GM19240 (cell line): Measurements from ENCODE around the gene GLUL.
"Not testable (repeated sequence)": the region's sequence is repeated elsewhere in the genome, so short reads cannot be mapped to it uniquely, and the experiment has no call there.

Source experiments
- DNase-seq: peaks from one replicate; pipeline ENCODE4 v3.0.0; 2011; ENCODE audit warnings: low spot score; ENCODE audit not compliant: insufficient read length

GLUL gene

DNA sequence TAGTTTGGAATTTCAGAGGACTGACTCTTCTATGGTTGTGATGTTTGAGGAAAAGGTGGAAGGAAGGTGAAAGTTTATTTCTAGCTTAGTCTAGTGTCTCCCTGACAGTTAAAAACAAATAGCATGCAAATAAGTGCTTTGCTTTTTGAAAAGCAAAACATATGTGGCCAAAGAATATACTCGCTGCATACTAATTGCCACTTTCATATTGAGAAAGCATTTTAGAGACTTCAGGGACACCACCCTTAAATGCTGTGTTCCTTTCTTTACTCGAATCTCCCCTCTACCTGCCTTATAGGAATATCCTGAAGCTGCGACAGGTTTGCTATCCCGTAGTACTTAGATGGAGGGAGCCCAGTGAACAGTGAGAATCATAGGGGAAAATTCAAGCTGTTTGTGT lies 23.2 kb downstream of the GLUL start:
- no peak for DNase-seq

DNA sequence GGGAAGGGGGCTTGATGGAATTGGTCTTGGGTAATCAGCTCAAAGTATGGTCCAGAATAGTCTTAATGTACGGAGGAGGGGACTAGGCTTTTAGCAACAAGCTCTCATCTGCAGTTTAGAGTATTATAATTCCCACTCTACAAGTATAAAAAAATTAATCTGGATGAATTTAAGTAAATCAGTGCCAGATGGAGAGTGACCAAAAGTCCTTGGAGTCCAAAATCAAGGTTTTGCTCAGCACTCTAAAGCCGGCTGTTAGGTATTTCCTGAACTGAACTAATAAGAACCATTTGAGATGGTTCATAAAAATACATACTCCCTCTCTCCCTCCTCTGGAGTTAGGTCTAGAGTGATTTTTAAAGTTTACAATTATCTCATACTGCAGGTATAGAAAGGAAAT lies 23.7 kb downstream of the GLUL start:
- DNase-seq, result no peak

DNA sequence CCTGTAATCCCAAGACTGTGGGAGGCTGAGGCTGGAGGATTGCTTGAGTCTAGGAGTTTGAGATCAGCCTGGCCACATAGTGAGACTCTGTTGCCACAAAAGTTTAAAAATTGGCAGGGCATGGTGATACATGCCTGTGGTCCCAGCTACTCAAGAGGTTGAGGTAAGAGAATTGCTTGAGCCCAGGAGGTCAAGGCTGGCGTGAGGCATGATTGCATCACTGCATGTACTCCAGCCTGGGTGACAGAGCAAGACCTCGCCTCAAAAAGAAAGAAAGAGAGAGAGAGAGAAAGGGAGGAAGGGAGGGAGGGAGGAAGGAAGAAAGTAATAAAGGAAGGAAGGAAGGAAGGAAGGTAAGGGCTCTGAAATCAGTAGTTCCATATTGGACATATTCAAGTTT lies 25.0 kb downstream of the GLUL start:
- DNase-seq, result no peak

DNA sequence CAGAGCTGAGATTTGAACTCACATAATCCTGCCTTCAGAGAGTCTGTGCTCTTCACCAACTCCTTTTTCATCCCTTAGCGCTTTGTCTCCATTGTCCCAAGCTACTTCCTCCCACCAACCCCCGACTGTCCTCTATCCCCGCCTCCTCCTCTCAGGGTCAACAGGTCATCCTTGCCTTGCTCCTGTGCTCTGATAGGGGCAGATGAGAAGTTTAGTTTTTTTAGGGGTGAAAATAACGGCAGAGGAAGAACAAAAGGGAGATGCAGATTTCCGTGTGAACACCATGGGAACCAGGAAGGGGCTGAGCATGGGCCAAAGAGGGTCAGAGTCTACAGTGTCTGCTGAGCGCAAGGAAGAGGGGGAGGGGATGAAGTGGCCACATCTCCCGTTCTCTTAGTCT lies 31.9 kb downstream of the GLUL start:
- no peak for DNase-seq

DNA sequence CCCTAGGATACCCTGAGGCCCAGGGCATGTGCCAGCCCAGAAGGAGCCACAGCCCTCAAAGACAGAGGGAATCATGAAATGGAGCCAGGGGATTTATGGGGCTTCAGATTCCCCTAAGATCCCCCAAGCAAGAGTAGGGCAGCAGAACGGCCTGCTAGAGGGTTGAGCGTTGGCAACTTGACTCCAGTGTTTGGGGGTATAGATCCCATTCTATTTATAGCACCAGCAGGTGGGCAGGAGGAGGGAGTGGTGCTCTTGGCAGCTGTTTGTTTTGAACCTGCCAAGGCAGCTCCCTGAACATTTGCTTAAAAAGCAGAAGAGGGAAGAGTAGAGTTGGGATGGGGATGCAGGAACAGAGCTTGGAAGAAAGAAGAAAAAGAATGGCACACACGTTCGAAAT lies 33.7 kb downstream of the GLUL start:
- no peak for DNase-seq

DNA sequence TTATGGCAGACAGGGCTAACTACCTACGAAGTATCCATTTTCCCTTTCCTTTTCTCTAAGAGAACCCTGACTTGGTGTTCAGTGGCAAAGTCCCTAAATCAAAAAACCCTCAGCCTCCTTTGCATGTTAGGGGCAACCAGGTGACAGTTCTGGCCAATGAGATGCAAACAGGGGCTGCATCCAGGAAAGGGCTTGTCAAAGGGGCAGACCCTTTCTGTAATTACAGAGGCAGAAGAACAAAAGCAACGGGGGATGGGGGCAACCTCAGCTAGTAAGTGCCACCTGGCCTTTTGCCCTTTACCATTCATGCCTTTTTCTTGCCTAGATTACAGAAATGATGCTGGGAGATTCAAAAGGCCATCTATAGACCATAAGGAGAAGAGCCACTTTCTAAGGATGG lies 34.4 kb downstream of the GLUL start:
- DNase-seq, result no peak

DNA sequence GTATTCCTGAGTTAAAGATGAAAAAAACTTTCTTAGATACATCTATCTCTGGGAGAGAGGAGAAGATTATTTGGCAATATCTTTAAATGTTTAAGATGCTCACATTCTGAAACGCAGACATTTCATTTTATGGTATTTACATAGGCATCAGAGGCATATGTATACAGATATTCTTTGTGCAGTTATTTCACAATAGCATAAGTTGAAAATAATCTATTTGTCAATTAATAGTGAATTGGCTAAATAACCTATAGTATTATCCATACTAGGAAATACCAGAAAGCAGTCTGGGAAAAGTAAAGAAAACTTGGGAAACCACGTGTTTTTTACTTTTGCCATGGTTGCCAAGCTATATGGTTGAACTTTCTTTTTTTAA lies 35.9 kb downstream of the GLUL start:
- DNase-seq, result no peak

DNA sequence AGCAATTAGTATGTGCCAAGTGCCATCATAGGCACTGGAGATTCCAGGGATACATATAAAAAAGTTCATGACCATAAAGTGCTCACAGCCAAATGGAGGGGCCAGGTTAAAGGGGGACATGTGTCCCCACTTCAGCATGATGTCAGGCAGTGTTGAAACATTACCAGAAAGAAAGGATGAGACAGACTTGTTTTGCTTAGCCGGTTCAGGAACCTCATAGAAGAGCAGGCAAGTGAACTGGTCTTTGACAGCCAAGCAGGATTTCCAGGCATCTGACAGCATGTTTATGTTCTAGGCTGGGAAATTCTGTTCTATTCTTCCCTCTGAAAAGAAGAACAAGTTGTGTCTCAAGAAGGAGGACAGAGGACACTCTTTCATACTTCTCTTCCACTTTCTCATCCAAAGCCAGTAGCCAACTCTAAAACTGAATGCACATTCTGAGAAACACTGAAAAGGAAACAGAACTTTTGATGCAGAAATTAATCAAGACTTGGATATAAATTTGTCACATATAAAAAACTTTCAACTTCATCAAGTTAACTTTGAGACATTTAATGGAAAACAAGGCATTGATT lies 39.7 kb downstream of the GLUL start:
- DNase-seq, result no peak

DNA sequence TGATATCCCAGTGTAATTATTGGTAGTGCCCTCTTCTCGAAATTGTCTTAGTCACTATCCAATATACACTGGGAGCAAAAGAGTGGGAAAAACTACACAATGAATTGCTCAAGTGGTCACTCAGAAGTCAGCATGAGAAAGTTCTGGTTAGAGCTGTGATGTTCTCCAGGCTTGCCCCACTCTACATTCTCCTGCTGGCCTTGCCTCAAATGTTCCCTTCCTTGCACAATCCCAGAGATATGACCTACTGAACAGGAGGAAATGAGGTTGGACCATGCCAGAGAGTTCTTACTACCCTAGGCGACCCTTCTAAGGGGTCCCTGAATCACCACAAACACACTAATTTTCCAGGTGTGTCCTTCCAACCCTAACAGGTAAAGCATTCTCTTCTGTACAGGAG lies 40.8 kb downstream of the GLUL start:
- DNase-seq, result no peak

DNA sequence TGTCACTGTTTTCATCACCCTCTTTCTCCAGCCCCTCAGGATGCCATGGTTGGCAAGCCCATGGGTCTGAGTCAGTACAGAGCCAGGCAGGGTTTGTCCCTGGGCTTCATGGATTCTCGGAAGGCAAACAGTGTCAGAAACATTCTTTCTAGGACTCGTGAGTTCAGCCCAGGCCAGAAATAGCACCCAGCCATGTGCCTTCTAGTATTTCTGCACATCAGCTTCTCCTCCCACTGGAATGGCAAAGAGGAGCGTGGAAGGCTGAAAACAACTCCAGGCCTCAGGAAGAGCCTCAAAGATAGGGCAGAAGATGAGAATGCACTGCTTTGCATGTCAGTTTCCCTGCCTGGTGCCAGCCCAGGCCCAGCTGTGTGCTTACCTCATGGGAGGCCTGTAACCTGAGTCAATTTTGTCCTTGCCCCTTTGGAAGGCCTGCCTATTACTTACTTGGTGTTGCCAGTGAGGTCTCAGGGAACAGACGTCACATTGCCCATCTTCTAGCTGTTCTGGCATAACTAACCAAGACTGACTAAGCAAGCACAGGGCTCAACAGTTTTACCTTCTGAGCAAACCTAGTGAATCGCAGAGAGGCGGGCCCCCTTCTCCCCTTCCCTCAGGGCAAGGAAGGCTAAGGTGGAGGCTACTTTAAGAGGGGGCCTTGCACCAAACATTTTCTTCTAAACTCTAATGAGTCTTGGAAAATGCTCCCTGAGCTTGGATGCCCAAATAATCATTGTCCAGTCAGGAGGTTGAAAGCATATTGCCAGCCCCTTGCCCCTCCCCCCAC lies 42.4 kb downstream of the GLUL start:
- DNase-seq, result no peak

DNA sequence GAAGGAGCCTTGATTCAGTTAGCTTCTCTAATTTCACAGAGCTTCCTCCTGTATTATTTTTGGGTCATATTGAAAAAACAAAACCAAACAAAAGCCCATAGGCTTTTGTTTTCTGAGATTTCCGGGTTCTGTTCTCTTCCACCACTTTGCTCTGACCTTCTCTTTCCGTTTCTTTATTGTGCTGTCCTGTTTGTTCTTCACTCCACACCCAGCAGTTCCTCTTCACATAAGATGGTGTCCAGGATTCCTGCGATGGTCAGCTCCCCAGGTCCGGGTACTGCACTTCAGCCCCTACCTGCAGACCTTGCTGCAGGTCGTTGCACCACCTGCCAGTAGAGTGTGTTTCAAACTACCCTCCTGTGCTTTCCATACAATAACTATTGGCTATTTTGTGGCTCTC lies 44.6 kb downstream of the GLUL start:
- no peak for DNase-seq

DNA sequence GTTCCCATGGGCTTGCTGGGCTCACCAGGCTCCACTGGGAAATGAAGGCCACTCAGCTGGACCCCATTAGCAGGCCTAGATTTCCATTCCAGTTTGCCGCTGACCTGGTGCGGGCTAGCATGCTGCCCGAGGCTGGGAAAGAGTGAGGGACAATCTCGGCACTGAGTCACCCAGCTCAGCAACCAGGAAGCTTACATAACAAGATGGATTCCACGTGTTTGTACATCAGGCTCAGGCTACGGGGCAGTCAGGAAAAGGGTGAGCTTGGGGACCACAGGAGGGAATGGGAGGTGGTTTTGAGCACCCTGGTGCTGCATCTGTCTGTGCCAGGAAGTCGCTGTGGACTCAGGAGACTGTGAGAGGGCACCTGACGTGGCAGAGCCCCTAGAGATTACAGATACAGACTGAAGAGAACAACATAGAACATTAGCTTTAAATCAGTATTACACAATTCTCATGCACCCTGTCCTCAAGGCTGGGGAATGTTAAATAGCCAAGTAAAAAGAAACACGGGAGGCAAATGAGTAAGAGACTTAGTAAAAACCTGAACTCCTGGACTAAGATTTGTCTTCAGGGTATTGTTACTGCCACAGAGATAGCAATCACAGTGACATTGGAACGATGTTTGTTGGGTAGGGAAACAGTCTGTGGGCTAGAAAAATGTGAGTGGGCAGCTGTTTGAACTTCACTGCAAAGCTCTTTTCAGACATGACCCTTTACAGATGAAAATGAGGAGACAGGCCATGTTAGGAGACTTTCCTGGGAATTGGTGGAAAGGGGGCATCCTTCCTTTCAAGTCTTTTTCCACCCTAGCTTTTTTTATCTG lies 51.1 kb downstream of the GLUL start:
- no peak for DNase-seq

DNA sequence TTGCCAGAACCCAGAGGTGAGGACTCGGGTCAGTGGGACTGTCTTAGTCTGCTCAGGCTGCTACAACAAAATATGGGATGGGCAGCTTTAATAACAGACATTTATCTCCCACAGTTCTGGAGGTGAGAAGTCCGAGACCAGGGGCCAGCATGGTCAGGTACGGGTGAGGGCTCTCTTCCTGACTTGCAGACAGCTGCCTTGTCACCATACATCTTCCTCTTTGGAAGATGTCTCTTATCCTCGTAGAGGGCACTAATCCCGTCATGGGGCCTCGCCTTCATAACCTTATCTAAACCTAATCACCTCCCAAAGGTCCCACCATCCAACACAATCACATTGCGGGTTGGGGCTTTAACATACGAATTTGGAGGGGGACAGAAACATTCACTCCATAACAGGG lies 51.9 kb downstream of the GLUL start:
- no peak for DNase-seq

DNA sequence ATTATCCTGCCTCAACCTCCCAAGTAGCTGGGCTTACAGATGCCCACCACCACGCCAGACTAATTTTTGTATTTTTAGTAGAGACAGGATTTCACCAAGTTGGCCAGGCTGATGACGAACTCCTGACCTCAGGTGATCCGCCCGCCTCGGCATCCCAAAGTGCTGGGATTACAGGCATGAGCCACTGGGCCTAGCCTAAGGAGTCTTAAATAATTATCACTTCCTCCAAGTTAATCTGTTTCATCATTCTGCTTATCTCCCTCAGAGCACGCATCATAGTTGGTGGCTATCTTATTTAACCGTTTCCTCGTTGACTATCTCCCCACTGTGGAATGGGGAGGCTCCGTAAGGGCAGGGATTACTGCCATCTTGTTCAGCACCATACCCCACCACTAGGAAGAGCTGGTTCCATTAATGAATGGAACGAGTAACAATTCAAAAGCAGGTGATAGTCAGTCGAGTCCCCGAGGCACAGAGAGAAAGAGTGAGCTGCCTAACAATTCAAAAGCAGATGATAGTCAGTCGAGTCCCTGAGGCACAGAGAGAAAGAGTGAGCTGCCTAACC lies 52.7 kb downstream of the GLUL start:
- no peak for DNase-seq

DNA sequence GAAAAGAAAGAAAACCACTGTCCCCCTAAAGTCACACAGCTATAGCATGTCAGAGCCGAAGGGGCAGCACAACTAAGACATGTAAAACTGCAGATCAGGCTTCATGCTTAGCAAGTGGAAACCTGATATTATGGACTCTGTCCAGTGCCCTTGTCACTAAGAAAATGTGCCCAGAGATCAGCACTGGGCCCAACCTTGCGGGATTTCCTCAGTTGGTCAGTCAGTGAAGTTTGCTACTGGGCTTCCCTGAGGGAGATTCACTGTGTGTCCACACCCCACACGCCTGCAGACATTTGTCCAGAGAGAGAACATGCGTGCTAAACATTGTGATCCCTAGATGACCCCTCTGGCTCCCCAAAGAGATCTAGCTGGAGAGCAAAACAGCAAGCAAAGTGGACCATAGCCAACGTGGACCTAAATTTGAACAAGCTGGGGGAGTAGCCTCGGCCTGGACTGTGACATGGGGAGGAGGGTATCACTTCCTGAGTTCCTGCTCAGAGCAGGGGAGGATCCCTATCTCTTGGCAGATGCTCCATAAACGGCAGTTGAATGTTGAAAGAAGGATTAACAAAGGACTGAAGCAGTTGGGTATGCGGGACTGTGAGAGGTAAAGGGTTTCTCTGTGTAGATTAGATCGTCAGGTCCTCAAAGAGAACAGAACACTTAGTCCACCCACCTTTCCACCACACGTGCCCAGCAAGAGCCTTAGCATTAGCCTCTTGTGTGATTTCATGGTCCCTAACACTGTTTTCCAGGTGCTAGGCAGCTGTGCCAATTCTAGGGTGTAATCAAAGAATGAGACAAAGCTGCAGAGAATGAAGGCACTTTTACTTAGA lies 53.6 kb downstream of the GLUL start:
- no peak for DNase-seq

DNA sequence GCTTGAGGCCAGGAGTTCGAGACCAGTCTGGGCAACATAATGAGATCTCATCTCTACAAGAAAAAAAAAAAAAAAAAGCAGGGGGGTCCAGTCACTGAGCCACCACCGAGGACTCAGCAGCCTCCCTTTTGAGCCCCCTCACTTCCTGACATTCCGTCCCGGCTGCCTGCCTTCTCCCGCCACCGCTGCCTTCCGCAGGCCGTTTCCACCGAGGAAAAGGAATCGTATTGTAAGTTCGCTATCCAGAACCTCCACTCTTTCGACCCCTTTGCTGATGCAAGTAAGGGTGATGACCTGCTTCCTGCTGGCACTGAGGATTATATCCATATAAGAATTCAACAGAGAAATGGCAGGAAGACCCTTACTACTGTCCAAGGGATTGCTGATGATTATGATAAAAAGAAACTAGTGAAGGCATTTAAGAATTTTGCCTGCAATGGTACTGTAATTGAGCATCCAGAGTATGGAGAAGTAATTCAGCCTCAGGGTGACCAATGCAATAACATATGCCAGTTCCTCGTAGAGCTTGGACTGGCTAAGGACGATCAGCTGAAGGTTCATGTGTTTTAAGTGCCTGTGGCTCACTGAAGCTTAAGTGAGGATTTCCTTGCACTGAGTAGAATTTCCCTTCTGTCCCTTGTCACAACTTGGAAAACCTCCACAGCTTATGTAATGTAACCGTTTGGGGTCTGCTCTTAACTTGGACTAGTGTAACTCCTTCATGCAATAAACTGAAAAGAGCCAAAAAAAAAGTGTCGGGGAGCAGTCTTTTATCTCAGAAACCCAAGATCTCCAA lies 55.6 kb downstream of the GLUL start:
- no peak for DNase-seq

DNA sequence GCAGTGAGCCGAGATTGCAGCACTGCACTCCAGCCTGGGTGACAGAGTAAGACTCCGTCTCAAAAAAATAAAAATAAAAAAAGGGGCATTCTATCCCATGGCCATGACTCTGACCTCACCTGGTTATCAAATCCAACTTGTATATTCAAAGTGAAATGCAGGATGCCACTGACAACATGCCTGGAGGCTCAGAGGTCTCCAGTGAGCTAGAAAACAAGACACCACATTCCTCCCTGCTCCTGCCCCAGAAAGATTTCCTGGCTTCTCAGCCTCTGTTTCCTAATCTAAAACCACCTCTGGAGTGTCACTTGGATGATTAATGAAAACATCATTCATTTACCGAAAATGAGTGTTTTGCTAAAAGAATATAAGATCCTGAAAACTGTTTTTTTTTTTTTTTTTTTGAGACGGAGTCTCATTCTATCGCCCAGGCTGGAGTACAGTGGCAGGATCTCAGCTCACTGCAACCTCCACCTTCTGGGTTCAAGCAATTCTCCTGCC lies 58.5 kb downstream of the GLUL start:
- DNase-seq, result not testable (repeated sequence)

DNA sequence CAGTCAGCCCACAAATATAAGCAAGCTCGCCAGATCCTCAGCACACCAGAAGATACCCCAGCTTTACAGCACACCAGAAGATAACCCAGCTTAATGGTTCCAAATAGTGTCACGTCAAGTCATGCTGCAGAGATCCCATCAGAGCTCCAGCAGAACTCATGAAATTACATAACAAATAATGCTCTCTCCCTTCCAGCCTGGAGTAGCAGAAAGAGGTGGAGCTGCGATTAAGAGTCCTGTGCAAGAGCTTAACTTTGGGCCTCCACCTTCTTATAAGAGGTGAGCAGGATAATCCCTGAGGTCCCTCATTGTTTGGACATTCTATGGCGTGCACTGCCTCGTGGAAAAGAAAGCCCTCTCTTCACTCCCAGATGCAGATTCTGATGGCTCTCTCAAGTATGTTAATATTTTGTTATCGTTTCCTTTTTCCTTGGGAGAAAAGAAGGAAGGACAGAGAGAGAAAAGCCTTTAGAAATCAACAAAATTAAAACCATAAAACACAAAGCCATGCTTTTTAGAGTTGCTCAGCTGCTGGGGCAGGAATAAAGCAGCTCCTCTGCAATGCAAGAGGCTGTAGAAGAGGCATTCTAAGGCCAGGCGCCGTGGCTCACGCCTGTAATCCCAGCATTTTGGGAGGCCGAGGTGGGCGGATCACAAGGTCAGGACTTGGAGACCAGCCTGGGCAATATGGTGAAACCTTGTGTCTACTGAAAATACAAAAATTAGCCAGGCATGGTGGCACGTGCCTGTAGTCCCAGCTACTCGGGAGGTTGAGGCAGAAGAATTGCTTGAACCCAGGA lies 59.1 kb downstream of the GLUL start:
- no peak for DNase-seq
